Mammary epithelial cell (primary cell): ENCODE data around the gene TDP1.

Experiments
- CTCF ChIP-seq, 2 donors: IDR thresholded peaks in 1 of 2; conservative IDR thresholded peaks in 1 of 2; 2 replicates each; pipeline ENCODE4 v1.5.1; 2011 to 2012; ENCODE audit warnings: inconsistent platforms in 2 of 2, low read length in 2 of 2, mild to moderate bottlenecking in 2 of 2, control low read depth in 1 of 2, low read depth in 1 of 2; ENCODE audit not compliant: insufficient read depth in 1 of 2; ENCODE audit errors: extremely low read depth in 1 of 2
- EZH2 ChIP-seq: IDR thresholded peaks from 2 replicates; pipeline ENCODE4 v1.6.1; 2012; ENCODE audit warnings: low read length, inconsistent platforms, borderline replicate concordance

- TF ChIP-seq CTCF (conservative IDR thresholded peaks at IDR 0.05 in 1 of 2, IDR thresholded peaks at IDR 0.05 in 1 of 2; ENCODE audit: extremely low read depth in 1 of 2, insufficient read depth in 1 of 2, low read depth in 1 of 2, low read length in 2 of 2) = no peak
- no peak for TF ChIP-seq EZH2
Measured at GRCh38 chr14:90062822-90063539, 107.3 kb downstream of the TDP1 start.
